HepG2 (cell line): ENCODE results near the gene ACOT9. TPM values are rescaled to one million over a fixed set of nuclear protein-coding genes. Genes with fewer than 3 reads are reported as not detected.

Experiments
- ATF7 ChIP-seq, 2 experiments: fragments of 450-650 bp in 1 of 2; sonication (generic) in 1 of 2; formaldehyde crosslinking in 1 of 2; IDR thresholded peaks; 2 replicates each; pipeline versions ENCODE4 v1.4.0 to v1.6.1; 2016 to 2020; ENCODE audit warnings: antibody characterized with exemption in 1 of 2, mild to moderate bottlenecking in 1 of 2, missing genetic modification reagents in 1 of 2
- FOXA1 ChIP-seq, 2 experiments: fragments of 450-650 bp in 1 of 2; sonication (generic) in 1 of 2; formaldehyde crosslinking in 1 of 2; IDR thresholded peaks; 2 replicates each; pipeline versions ENCODE4 v1.4.0 to v1.6.1; 2016 to 2020; ENCODE audit warnings: missing genetic modification reagents in 1 of 2
- HOXA3 ChIP-seq: sonication (generic); formaldehyde crosslinking; IDR thresholded peaks from 2 replicates; pipeline ENCODE4 v1.5.0; 2020; ENCODE audit warnings: missing genetic modification reagents
- KAT2B ChIP-seq: fragments of 150-350 bp; IDR thresholded peaks from 2 replicates; pipeline ENCODE4 v1.6.1; 2014; ENCODE audit warnings: low read depth, low read length, borderline replicate concordance
- MEIS2 ChIP-seq: sonication (generic); formaldehyde crosslinking; IDR thresholded peaks from 2 replicates; pipeline ENCODE4 v1.9.0; 2021; ENCODE audit warnings: mild to moderate bottlenecking, missing genetic modification reagents
- NFATC3 ChIP-seq: sonication (generic); formaldehyde crosslinking; IDR thresholded peaks from 2 replicates; pipeline ENCODE4 v1.5.1; 2020; ENCODE audit warnings: mild to moderate bottlenecking, missing genetic modification reagents
- POLR2G ChIP-seq: fragments of 200-400 bp; formaldehyde crosslinking; IDR thresholded peaks from 2 replicates; pipeline ENCODE4 v1.6.1; 2018; ENCODE audit warnings: mild to moderate bottlenecking, low read depth, low read length, moderate library complexity
- RXRB ChIP-seq: IDR thresholded peaks from 2 replicates; pipeline ENCODE4 v1.6.1; 2016; ENCODE audit warnings: borderline replicate concordance, missing genetic modification reagents, missing compliant biosample characterization
- SALL1 ChIP-seq: sonication (generic); formaldehyde crosslinking; IDR thresholded peaks from 2 replicates; pipeline ENCODE4 v1.8.0; 2022; ENCODE audit warnings: mild to moderate bottlenecking, missing genetic modification reagents
- TAF15 ChIP-seq: fragments of 200-400 bp; formaldehyde crosslinking; IDR thresholded peaks from one replicate; pipeline ENCODE4 v1.6.1; 2018; ENCODE audit warnings: mild to moderate bottlenecking, low read depth, low read length; ENCODE audit not compliant: poor library complexity, severe bottlenecking
- ZFP62 ChIP-seq: sonication (generic); formaldehyde crosslinking; IDR thresholded peaks from 2 replicates; pipeline ENCODE4 v1.4.0; 2020; ENCODE audit warnings: missing genetic modification reagents
- ZFP82 ChIP-seq: sonication (generic); formaldehyde crosslinking; IDR thresholded peaks from 2 replicates; pipeline ENCODE4 v1.5.1; 2020; ENCODE audit warnings: mild to moderate bottlenecking, missing genetic modification reagents, borderline replicate concordance
- ZNF343 ChIP-seq: sonication (generic); formaldehyde crosslinking; IDR thresholded peaks from 2 replicates; pipeline ENCODE4 v1.4.0; 2020; ENCODE audit warnings: mild to moderate bottlenecking, missing genetic modification reagents
- ZNF605 ChIP-seq: sonication (generic); formaldehyde crosslinking; IDR thresholded peaks from 2 replicates; pipeline ENCODE4 v1.8.0; 2022; ENCODE audit warnings: mild to moderate bottlenecking, missing genetic modification reagents
- ZNF607 ChIP-seq: sonication (generic); formaldehyde crosslinking; IDR thresholded peaks from 2 replicates; pipeline ENCODE4 v1.5.1; 2020; ENCODE audit warnings: missing genetic modification reagents, mild to moderate bottlenecking, borderline replicate concordance
- ZSCAN25 ChIP-seq: sonication (generic); formaldehyde crosslinking; IDR thresholded peaks from 2 replicates; pipeline ENCODE4 v1.8.0; 2022; ENCODE audit warnings: mild to moderate bottlenecking, missing genetic modification reagents
- polyA plus RNA-seq, 8 experiments: library from polyadenylated mRNA; depleted of rRNA in 3 of 8; stranded (reverse) in 7 of 8; unstranded in 1 of 8; fragments of >200 nt; fragmentation: Illumina TruSeq in 4 of 8; extraction: Trizol in 4 of 8; gene quantifications; 2 replicates each; pipeline versions ENCODE4 v1.2.1 to v1.2.3, GENCODE V29; 2011 to 2016; ENCODE audit warnings: low read depth in 4 of 8, missing spikeins in 1 of 8, mixed read lengths in 1 of 8; ENCODE audit not compliant: insufficient read depth in 1 of 8
- total RNA-seq, 5 experiments: library from RNA; depleted of rRNA; stranded (reverse); fragments of >200 nt; fragmentation: Illumina TruSeq; extraction: Trizol; gene quantifications; 2 replicates each; pipeline ENCODE4 v1.2.3, GENCODE V29; 2016; ENCODE audit warnings: low read depth in 1 of 5
- TF ChIP-seq, protein P1 (sequence below): sonication (generic); formaldehyde crosslinking; IDR thresholded peaks from 2 replicates; pipeline ENCODE4 v1.5.1; 2020; ENCODE audit warnings: mild to moderate bottlenecking, missing genetic modification reagents, moderate library complexity
- TF ChIP-seq, protein P2 (sequence below): sonication (generic); formaldehyde crosslinking; IDR thresholded peaks from 2 replicates; pipeline ENCODE4 v1.4.0; 2020; ENCODE audit warnings: missing genetic modification reagents
- TF ChIP-seq, protein P3 (sequence below): sonication (generic); formaldehyde crosslinking; IDR thresholded peaks from 2 replicates; pipeline ENCODE4 v1.4.0; 2020; ENCODE audit warnings: mild to moderate bottlenecking, missing genetic modification reagents
- TF ChIP-seq, protein P4 (sequence below): sonication (generic); formaldehyde crosslinking; IDR thresholded peaks from 2 replicates; pipeline ENCODE4 v1.8.0; 2022; ENCODE audit warnings: mild to moderate bottlenecking, missing genetic modification reagents; ENCODE audit not compliant: insufficient replicate concordance
- TF ChIP-seq, protein P5 (sequence below): sonication (generic); formaldehyde crosslinking; IDR thresholded peaks from 2 replicates; pipeline ENCODE4 v1.4.0; 2020; ENCODE audit warnings: mild to moderate bottlenecking, missing genetic modification reagents
- TF ChIP-seq, protein P6 (sequence below): IDR thresholded peaks from 2 replicates; pipeline ENCODE4 v1.6.1; 2016; ENCODE audit warnings: mild to moderate bottlenecking

ACOT9 gene
- total and polyA plus RNA-seq, 2 of the 13 experiments (the other 11 are each of a cell fraction or from before 2014, with no cell fraction given): 33.3 to 36.9 TPM

DNA sequence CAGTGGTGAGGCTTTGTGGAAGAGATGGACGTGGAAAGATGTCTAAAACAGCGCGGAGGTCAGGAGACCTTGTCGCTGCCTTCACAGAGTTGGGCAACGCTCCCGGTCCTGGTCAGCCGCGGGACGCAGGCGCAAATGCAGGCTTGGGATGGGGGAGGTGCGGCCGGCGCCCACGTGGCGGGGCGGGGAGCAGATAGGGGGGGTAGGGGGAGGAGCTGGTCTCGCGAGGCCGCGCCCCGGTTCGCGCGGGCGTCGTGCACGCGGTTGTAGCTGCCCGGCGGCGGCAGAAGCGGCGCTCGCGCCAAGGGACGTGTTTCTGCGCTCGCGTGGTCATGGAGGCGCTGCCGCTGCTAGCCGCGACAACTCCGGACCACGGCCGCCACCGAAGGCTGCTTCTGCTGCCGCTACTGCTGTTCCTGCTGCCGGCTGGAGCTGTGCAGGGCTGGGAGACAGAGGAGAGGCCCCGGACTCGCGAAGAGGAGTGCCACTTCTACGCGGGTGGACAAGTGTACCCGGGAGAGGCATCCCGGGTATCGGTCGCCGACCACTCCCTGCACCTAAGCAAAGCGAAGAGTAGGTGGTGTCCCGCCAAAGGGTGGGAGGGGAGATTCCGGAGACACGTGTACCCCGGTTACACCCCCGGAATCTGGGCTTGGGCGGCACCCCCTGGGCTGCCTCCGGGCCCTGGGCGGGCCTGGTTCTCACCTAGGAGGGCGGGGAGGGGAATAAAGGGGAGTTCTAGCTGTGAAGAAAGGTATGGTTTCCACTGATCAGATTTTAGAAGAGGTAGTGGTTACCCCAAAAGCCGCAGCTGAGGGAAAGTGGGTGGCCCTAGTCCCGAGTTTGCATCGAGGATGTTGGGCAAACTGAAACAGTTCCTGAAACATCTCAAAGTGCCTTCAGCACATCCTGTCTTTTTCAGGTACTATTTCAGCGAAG, 75.6 kb downstream of the ACOT9 start, which contains the start of gene PRDX4 (continued):
- TF ChIP-seq, protein P1, sequence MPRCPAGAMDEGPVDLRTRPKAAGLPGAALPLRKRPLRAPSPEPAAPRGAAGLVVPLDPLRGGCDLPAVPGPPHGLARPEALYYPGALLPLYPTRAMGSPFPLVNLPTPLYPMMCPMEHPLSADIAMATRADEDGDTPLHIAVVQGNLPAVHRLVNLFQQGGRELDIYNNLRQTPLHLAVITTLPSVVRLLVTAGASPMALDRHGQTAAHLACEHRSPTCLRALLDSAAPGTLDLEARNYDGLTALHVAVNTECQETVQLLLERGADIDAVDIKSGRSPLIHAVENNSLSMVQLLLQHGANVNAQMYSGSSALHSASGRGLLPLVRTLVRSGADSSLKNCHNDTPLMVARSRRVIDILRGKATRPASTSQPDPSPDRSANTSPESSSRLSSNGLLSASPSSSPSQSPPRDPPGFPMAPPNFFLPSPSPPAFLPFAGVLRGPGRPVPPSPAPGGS: no peak
- TF ChIP-seq ZNF343 (CRISPR knock-in tag) (peak; percentile 86; the same call in 1 of the 2 replicates), ZNF605 (peak; percentile 78), MEIS2 (CRISPR knock-in tag) (peak; percentile 33; the same call in 1 of the 2 replicates), HOXA3 (CRISPR knock-in tag) (peak; percentile 75), FOXA1 (IDR thresholded peaks at IDR 0.05) (no peak), FOXA1 (CRISPR knock-in tag; IDR thresholded peaks at IDR 0.05) (no peak), RXRB (CRISPR knock-in tag) (0 out of 2 replicates have a peak, but pooled peaks have one; percentile 18), ZFP62 (CRISPR knock-in tag) (no peak), ZFP82 (CRISPR knock-in tag) (no peak), NFATC3 (CRISPR knock-in tag) (no peak), KAT2B (no peak), TAF15 (no peak), SALL1 (peak; percentile 73), ZNF607 (CRISPR knock-in tag) (0 out of 2 replicates have a peak, but pooled peaks have one; percentile 34), ZSCAN25 (CRISPR knock-in tag) (no peak), POLR2G (peak; percentile 75), ATF7 (IDR thresholded peaks at IDR 0.05) (no peak), ATF7 (CRISPR knock-in tag; IDR thresholded peaks at IDR 0.05) (0 out of 2 replicates have a peak, but pooled peaks have one; percentile 27)
- TF ChIP-seq, protein P2, sequence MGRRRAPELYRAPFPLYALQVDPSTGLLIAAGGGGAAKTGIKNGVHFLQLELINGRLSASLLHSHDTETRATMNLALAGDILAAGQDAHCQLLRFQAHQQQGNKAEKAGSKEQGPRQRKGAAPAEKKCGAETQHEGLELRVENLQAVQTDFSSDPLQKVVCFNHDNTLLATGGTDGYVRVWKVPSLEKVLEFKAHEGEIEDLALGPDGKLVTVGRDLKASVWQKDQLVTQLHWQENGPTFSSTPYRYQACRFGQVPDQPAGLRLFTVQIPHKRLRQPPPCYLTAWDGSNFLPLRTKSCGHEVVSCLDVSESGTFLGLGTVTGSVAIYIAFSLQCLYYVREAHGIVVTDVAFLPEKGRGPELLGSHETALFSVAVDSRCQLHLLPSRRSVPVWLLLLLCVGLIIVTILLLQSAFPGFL: no peak
- TF ChIP-seq, protein P3, sequence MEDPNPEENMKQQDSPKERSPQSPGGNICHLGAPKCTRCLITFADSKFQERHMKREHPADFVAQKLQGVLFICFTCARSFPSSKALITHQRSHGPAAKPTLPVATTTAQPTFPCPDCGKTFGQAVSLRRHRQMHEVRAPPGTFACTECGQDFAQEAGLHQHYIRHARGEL: no peak
- TF ChIP-seq, protein P4, sequence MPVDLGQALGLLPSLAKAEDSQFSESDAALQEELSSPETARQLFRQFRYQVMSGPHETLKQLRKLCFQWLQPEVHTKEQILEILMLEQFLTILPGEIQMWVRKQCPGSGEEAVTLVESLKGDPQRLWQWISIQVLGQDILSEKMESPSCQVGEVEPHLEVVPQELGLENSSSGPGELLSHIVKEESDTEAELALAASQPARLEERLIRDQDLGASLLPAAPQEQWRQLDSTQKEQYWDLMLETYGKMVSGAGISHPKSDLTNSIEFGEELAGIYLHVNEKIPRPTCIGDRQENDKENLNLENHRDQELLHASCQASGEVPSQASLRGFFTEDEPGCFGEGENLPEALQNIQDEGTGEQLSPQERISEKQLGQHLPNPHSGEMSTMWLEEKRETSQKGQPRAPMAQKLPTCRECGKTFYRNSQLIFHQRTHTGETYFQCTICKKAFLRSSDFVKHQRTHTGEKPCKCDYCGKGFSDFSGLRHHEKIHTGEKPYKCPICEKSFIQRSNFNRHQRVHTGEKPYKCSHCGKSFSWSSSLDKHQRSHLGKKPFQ (CRISPR knock-in tag): peak; percentile 55
- TF ChIP-seq, protein P5, sequence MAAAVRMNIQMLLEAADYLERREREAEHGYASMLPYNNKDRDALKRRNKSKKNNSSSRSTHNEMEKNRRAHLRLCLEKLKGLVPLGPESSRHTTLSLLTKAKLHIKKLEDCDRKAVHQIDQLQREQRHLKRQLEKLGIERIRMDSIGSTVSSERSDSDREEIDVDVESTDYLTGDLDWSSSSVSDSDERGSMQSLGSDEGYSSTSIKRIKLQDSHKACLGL (CRISPR knock-in tag): peak; percentile 85
- TF ChIP-seq, protein P6, sequence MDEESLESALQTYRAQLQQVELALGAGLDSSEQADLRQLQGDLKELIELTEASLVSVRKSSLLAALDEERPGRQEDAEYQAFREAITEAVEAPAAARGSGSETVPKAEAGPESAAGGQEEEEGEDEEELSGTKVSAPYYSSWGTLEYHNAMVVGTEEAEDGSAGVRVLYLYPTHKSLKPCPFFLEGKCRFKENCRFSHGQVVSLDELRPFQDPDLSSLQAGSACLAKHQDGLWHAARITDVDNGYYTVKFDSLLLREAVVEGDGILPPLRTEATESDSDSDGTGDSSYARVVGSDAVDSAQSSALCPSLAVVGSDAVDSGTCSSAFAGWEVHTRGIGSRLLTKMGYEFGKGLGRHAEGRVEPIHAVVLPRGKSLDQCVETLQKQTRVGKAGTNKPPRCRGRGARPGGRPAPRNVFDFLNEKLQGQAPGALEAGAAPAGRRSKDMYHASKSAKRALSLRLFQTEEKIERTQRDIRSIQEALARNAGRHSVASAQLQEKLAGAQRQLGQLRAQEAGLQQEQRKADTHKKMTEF (CRISPR knock-in tag): peak; percentile 65; the same call in 1 of the 2 replicates
